Measurements from ENCODE around the gene TRAF7.

- TF ChIP-seq, protein P1, sequence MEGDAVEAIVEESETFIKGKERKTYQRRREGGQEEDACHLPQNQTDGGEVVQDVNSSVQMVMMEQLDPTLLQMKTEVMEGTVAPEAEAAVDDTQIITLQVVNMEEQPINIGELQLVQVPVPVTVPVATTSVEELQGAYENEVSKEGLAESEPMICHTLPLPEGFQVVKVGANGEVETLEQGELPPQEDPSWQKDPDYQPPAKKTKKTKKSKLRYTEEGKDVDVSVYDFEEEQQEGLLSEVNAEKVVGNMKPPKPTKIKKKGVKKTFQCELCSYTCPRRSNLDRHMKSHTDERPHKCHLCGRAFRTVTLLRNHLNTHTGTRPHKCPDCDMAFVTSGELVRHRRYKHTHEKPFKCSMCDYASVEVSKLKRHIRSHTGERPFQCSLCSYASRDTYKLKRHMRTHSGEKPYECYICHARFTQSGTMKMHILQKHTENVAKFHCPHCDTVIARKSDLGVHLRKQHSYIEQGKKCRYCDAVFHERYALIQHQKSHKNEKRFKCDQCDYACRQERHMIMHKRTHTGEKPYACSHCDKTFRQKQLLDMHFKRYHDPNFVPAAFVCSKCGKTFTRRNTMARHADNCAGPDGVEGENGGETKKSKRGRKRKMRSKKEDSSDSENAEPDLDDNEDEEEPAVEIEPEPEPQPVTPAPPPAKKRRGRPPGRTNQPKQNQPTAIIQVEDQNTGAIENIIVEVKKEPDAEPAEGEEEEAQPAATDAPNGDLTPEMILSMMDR (IDR thresholded peaks at IDR 0.05): no peak
- no peak for TF ChIP-seq EZH2 (IDR thresholded peaks at IDR 0.05; ENCODE audit: borderline replicate concordance, insufficient read depth, low read depth, low read length, poor library complexity, severe bottlenecking)
Observed at GRCh38 chr16:2162676-2163118, 7.1 kb downstream of the TRAF7 start.
